Stimulated activated CD4-positive, alpha-beta T cell treated with anti-CD3 and anti-CD28 coated beads, Interleukin-12 subunit alpha, Interleukin-12 subunit beta, amount 100 ng/mL, for 24 hours (primary cell): ENCODE measurements around the gene PHKA1.
A peak's percentile ranks its signal among the peaks of the same experiment; 100 is the strongest.
"Not testable (repeated sequence)": the region's sequence is repeated elsewhere in the genome, so short reads cannot be mapped to it uniquely, and the experiment has no call there.

Source experiments
- DNase-seq, 2 experiments: peaks; one replicate each; pipeline ENCODE4 v3.0.0-alpha.2; 2020; ENCODE audit warnings: low read depth in 2 of 2

PHKA1 gene

GRCh38 chrX:72713599-72714477 is at the start of gene PHKA1:
TSS of gene PHKA1 (minus strand) at chrX:72714306. CDS start at chrX:72713880, 426 bp downstream.
- DNase-seq = peak; percentile 23 to 52

- DNase-seq = not testable (repeated sequence)
Observed at GRCh38 chrX:72760454-72760853, 46.3 kb upstream of the PHKA1 start.

DNA sequence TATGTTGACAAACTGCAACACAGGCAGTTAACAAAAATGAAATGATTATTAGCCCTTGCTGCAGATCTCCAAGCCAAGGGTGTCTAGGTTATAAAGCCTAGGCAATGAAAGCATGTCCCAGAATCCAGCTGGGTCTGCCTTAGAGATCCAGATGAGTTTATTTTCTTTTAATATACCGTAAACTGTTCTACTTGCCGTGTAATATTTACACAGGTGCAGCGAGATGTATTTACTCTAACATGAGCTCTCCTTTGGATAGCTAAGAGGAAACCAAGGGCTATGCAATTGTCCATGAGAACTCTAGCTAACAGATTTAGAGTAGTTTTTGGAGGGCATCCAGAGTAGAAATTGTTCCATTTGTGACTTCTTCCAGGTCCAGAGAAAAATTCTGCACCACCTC is 34.4 kb upstream of the PHKA1 start:
- DNase-seq = not testable (repeated sequence)

GRCh38 chrX:72745546-72745945 is 31.4 kb upstream of the PHKA1 start:
- not testable (repeated sequence) for DNase-seq

DNA sequence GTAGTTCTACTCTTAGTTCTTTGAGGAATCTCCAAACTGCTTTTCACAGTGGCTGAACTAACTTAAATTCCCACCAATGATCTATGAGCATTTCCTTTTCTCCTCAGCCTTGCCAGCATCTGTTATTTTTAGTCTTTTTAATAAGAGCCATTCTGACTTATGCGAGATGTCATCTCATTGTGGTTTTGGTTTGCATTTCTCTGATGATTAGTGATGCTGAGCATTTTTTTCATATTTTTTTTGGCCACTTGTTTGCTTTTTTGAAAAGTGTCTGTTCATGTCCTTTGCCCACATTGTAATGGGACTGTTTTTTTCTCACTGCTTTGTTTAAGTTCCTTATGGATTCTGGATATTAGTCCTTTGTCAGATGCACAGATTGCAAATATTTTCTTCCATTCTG is 21.5 kb upstream of the PHKA1 start:
- DNase-seq = no peak

GRCh38 chrX:72733636-72734035 is 19.5 kb upstream of the PHKA1 start:
- DNase-seq = not testable (repeated sequence)

DNA sequence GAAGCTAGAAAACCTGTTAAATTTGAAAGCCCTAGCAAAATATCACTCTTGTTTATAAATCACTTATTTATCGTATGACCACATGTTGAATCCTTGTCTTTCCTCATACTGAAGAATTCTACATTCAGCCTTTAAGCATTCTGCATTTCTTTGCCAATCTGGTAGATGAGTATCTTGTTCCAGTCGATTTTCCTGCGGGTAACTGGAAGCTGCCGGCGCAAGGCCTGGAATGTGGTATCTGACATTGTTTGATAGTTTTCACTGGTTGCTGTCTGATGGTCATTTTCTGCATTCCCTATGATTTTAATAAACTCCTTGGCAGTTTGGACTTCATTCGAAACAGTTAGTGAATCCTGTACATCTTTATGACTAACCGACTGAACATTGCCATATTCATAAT is 13.7 kb upstream of the PHKA1 start:
- no peak for DNase-seq

GRCh38 chrX:72716766-72717165 is 2.7 kb upstream of the PHKA1 start:
- DNase-seq = no peak

GRCh38 chrX:72715546-72715945 is 1.4 kb upstream of the PHKA1 start:
- DNase-seq = no peak

- DNase-seq = no peak
Observed at GRCh38 chrX:72714478-72714916, 391 bp upstream of the PHKA1 start.

GRCh38 chrX:72713130-72713529 is 976 bp downstream of the PHKA1 start:
- no peak for DNase-seq

DNA sequence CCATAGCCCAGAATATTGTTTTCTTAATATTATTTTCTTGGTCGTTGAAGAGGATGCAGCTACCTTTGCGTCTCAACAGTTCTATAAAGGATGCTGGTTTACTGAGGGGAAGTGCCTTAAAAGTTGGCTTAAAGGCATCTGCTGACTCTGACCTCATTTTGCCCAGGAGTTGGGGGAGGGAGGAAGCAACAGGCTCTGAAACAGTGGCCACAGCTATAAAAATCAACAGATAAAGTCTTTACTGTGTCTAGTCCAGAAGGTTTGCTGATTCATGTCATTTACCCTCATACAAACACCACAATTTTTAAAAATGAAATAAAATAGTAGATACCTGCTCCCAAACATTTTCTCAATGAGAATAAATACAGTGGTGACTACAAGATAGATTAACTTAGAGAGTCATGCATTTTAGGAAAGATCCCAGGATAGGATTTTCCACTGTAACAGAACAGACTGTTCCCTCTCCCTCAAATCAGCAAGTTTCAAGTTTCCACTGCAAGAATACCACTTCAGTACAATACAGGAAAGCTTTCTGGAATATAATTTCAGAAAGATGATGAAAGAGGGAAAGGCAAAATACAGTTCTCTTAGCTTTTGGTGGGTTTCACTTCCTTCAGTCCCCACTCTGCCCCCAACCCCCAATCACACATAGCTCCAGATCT is 1.9 kb downstream of the PHKA1 start:
- DNase-seq = no peak

DNA sequence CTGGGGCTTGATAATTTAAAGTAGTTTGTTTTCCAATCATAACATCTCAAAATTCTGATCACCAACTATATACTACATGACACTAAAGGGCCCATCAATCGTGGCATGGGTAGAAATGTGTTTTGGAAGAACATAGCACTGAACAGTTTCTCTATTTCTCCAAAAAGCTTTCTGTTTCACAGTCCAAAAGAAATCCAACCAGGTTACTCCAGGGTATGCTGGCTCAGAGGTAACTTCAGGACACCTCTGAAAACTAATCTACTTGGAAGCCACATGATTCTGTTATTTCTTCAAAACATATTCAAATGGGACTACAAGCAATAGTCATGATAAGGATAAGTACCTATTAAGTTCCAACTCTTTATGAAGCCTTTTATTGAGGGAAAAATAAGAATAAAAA is 8.3 kb downstream of the PHKA1 start:
- DNase-seq = no peak

DNA sequence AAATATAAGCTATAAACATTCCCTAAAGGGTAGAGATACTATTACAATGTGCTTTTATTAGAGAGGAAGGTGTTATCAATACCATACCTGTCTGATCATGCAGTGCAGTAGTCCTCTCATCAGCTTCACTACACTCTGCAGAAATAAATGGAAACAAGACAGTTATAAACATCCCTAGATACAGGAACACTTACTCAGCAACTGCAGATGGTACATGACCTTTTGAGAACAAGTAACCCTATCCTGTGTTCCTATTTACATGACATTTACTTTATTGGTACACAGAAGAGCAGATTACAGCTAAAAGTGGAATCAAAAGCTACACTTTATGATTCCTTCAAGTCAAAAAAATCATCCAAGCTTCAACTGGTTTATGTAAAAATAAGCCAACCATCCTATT is 9.0 kb downstream of the PHKA1 start:
- no peak for DNase-seq

- DNase-seq = no peak
Observed at GRCh38 chrX:72694170-72694569, 19.9 kb downstream of the PHKA1 start.

DNA sequence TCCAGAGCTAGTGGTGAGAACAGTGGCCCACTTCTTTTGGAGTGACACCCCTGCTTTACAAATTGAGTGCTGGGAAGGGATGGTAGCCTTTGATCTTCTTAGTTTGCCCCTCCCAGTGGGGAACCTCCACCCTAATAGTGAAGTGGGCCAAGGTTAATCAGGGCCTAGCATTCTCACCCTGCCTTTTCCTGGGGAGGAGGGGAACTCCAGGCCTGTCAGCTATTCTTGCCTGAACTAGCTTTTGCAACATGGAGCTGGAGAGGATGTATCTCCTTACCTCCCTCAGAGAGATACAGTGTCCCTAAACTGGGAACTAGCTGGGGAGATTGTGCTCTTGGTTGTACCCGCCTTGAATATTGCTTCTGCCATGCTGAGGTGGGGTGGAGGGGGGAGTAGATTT is 20.6 kb downstream of the PHKA1 start:
- no peak for DNase-seq

GRCh38 chrX:72687396-72687795 is 26.7 kb downstream of the PHKA1 start:
- DNase-seq = no peak

GRCh38 chrX:72685810-72686456 is 28.2 kb downstream of the PHKA1 start:
- DNase-seq = no peak

- DNase-seq = no peak
Observed at GRCh38 chrX:72685018-72685417, 29.1 kb downstream of the PHKA1 start.

GRCh38 chrX:72683631-72684030 is 30.5 kb downstream of the PHKA1 start:
- no peak for DNase-seq

DNA sequence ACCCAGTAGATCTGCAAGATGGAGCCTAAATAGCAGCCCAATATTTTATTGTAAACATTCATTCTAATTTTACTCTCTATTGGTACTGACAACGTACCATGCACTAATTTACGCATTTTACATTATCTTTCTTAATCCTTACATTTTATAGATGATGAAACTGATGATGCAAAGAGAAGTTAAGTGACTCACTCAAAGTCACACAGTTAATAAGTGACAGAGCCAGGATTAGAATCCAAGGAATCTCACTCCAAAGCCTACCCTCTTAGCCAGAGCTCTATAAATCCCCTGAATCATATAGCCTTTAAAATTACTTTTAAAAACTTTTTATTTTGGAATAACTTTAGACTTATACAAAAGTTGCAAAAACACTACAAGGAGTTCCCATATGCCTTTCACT is 37.6 kb downstream of the PHKA1 start:
- DNase-seq = no peak

DNA sequence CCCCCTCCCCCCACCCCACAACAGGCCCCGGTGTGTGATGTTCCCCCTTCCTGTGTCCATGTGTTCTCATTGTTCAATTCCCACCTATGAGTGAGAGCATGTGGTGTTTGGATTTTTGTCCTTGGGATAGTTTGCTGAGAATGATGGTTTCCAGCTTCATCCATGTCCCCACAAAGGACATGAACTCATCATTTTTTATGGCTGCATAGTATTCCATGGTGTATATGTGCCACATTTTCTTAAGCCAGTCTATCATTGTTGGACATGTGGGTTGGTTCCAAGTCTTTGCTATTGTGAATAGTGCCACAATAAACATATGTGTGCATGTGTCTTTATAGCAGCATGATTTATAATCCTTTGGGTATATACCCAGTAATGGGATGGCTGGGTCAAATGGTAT is 40.2 kb downstream of the PHKA1 start:
- not testable (repeated sequence) for DNase-seq

DNA sequence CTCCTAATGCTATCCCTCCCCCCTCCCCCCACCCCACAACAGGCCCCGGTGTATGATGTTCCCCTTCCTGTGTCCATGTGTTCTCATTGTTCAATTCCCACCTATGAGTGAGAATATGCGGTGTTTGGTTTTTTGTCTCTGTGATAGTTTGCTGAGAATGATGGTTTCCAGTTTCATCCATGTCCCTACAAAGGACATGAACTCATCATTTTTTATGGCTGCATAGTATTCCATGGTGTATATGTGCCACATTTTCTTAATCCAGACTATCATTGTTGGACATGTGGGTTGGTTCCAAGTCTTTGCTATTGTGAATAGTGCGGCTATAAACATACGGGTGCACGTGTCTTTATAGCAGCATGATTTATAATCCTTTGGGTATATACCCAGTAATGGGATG is 44.6 kb downstream of the PHKA1 start:
- not testable (repeated sequence) for DNase-seq
